ENCODE data around the gene PEX16.

PEX16 gene

GRCh38 chr11:45897556-45897955, 20.1 kb downstream of the PEX16 start:
- no peak for DNase-seq (ENCODE audit: low read depth)

DNA sequence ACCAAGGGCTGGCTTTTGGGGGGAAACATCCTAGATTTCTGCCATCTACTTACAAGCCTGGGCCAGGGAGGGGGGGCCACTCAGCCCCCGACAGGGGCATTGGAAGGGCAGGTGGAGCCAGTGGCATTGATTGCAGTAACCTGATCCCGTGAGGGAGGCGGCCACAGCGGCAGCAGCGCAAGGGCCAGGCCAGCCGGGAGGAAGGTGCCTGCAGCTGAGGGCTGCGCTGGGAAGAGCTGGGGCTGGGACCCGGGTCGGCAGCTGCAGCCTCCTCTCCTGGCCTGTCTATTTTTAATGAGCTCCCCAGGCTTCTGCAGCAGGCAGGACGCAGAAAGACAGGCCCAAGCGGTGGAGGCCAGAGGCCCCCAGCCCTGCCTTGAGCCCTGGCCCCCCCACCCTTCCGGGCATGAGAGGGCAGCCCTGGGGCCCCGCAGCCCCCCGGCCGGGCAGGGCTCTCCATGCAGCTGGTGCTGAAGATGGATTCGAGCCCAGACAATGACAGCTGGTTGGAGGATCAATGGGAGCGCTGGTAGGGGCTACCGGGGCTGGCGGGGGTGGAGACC, 21.2 kb downstream of the PEX16 start:
- no peak for DNase-seq (ENCODE audit: low read depth)

GRCh38 chr11:45895553-45896259, 22.0 kb downstream of the PEX16 start:
- no peak for DNase-seq (ENCODE audit: low read depth)

DNA sequence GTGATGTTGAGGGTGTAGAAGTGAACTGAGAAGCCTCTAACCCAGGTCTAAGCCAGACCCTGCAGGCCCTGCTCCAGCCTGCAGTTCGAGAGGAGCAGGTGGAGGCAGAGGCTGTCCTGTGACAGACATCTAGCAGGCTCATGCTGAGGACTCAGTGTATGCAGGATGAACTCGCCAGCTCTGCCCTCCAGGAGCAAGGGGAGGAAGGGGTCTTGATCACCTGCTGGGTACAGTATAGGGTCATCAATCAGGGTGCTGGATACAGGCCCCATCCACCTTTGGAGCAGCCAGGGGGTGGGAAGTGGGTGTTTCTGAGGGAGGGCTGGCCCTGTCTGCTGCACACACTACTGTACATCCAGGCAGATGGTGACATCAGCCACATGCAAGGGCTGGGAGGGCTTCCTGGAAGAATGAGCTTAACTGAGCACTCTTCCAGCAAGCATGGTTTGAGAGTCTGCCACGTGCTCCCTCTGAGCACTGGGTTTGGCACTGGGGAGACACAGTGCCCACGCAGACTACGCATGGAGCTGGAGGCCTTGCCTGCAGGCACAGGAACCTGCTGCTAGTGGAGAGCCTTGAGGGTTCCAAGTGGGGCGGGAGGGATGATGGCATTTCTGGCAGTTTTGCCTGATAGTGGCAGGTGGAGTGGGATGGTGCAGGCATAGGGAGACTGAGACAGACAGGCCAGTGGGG, 23.0 kb downstream of the PEX16 start:
- no peak for DNase-seq (ENCODE audit: low read depth)

DNA sequence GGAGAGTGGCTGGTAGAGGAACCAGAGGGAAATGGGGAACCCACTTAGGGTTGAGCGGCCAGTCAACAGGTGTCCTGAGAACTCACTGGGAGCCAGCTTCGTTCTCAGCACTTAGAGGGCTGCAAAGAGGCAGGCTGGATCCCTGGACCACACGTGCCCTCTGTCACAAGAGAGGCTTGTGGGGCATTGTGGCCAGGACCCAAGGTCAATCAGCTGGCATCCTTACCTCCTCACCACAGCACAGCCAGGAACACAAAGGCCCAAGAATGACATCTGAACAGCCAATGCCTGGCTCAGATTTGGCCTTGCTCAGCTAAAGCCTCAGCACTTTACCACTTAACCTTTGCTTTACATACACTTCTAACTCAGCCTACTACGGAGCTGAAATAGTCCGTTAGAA, 24.8 kb downstream of the PEX16 start:
- DNase-seq (ENCODE audit: low read depth) = no peak

DNA sequence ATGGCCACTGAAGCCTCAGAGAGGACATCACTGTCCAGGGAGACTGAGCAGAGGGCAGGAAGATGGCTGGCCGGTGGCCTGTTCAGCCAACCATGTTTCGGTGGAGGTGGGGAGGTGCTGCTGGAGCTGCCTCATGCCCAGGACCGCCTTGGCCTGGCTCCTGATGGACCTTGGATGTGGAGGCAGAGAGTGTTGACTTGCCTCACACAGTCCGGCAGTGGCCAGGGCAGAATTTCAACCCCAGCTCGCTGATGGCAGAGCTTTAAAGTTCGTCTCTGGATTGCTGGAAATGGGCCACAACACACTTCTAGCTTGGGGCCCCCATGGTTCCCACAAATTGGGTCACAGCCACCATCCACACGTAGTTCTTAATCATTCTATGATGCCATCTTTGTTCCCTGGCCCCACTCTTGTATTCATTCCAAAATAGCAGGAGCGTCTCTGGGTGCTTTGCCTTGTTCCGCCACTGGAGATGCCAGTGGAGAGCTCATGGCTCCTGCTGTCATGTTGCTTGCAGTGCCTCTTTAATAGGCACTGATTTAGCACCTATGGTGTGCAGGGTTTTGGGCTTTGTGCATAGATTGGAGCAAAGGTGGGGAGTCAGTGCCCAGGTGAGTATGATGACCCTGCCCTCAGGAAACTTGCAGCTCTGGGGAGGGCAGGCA, 26.7 kb downstream of the PEX16 start:
- DNase-seq (ENCODE audit: low read depth) = no peak

GRCh38 chr11:45889966-45890365, 27.7 kb downstream of the PEX16 start:
- no peak for DNase-seq (ENCODE audit: low read depth)

DNA sequence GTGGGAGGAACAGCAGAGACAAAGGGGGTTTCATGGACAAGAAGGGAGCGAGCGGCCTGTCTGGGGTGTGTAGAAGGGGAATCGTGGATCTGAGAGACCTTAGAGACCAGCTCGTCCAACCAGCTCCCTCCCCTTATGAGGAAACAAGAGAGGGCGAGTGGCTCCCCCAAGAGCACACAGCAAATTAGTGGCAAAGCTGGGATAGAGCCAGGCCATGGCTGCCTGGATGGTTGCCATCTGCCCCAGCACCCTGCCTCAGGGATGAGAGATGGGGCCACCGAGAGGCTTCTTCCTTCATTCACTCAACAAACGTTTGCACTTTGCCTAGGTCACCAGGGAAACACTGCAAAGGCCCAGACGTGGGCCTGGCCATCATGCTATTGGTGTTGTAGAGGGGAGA, 28.1 kb downstream of the PEX16 start:
- no peak for DNase-seq (ENCODE audit: low read depth)

GRCh38 chr11:45887587-45887986, 30.1 kb downstream of the PEX16 start:
- DNase-seq (ENCODE audit: low read depth) = no peak

- DNase-seq (ENCODE audit: low read depth) = no peak
Observed at GRCh38 chr11:45886816-45887520, 30.7 kb downstream of the PEX16 start.

- DNase-seq (ENCODE audit: low read depth) = no peak
Observed at GRCh38 chr11:45885921-45886721, 31.6 kb downstream of the PEX16 start.

DNA sequence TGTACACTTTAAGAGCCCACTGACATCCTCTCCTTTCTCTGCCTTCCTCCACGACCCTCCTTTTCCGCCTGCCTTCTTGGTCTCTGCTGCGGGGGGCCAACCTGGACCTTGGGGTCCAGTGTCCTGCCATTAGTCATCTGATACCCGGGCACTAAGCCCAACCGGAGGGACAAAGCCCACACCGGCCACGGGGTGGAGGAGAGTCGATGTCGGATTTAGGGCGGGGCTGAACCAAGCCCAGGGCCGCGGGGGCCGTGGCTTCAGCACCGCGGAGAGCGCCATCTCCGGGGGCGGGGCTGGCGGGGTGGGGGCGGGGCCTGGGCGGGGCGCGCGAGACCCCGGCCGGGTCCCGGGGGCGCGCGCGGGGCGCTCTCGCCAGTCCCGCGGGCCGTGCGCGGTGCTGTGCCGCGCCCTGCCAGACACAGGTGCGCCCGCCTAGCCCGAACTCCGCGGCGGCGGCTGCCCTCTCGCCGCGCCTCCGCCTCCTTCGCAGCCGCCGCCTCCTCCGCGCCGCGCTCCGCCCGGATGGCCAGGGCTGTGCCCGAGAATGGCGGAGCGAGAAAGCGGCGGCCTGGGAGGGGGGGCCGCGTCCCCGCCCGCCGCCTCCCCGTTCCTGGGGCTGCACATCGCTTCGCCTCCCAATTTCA, 32.3 kb downstream of the PEX16 start, which contains the start of gene MAPK8IP1:
MAPK8IP1 (plus strand) TSS at position 378 of the 647 bp plus-strand sequence; CDS start at position 548, 170 bp downstream.
- DNase-seq (ENCODE audit: low read depth) = peak; percentile 52

DNA sequence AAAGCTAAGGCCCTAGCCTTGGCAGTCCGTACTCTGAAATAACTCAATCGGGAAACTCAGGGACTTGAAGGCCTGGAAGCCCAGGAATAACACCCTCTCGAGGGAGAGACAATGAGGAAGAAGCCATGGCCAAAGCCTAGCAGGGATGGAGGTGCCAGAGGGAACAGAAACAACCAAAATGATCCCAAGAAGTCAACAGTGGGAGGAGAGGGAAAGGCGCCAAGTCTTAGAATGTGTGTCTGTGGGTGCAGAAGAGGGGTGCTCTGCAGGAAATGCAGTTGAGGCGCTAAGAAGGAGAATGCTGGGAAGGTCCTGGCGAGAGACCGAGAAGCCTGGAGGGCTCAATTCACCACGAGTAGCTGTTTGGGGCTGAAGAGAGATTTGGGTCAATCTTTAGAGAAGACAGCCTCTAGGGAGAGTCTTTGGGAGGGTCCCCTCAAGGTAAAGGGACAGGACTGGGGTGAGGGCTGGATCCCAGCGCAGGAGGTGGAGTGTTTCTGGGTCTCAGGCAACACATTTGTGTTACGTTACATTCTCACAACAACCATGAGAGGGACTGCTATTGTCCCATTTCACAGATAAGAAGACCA, 33.0 kb downstream of the PEX16 start:
- no peak for DNase-seq (ENCODE audit: low read depth)

DNA sequence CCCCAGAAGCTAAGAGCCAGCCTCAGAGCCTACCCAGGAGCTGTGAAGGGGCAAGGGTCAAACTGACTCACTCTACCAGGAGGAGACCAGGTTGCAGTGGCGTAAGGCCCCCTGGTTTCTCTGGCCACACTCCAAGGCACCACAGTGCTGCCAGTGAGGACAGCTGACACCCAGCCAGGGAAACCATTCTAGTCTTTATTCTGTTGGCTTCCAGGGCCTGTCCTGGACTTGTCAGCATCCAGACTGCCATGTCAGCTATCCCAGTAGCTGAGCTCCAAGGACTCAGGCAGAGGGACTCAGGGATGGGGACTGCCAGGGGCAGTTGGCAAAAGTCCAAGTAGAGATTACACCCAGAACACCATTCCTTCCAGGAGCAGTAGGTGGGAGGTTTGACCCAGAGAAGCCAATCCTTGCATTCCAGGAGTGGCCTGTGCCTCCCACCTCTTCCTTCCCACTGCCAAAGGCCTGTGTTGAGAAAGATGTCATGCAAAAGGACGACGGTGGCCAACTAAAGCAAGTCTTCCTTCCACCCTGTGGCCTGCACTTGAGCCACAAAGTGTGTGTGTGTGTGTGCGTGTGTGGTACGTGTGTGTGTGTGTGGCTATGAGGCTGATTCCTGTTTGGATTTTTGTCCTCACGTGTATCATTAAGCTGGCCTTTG, 35.8 kb downstream of the PEX16 start:
- no peak for DNase-seq (ENCODE audit: low read depth)

DNA sequence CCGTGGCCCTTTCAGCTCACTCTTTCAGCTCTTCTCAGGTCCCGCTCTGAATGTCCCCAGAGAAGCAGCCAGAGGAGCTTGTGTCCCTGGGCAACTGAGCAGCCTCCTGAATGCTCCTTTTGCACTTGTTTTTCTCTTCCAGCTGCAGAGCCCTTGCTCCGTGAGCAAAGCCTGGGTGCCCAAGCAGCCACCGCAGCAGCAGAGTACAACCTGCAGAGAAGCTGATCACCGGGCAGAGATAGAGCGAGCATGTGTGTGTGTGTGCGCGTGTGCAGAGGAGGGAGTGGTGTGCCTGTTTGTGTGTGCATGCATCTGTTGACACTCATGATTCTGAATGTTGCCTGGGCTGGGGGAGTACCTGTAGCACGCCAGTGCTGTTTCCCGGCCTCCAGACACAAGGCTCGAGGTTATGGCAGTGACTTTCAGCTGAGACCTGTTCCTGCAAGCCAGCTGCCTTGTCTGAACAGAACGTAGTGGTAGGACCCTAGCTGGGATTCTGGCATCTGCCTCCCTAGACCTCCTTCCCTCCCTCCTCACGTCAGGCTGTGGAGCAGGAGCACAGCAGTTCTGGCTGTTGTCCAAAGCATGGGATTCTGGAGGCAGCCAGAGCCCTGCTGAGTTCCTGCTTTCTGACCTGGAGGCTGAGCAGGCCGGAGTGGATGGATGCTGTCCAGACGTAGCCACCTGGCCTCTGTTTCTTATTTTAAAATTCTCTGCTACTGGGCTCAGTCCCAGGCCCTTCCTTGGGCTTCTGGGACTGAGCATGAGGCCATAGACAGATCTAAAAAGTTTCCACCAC, 36.7 kb downstream of the PEX16 start:
- no peak for DNase-seq (ENCODE audit: low read depth)

DNA sequence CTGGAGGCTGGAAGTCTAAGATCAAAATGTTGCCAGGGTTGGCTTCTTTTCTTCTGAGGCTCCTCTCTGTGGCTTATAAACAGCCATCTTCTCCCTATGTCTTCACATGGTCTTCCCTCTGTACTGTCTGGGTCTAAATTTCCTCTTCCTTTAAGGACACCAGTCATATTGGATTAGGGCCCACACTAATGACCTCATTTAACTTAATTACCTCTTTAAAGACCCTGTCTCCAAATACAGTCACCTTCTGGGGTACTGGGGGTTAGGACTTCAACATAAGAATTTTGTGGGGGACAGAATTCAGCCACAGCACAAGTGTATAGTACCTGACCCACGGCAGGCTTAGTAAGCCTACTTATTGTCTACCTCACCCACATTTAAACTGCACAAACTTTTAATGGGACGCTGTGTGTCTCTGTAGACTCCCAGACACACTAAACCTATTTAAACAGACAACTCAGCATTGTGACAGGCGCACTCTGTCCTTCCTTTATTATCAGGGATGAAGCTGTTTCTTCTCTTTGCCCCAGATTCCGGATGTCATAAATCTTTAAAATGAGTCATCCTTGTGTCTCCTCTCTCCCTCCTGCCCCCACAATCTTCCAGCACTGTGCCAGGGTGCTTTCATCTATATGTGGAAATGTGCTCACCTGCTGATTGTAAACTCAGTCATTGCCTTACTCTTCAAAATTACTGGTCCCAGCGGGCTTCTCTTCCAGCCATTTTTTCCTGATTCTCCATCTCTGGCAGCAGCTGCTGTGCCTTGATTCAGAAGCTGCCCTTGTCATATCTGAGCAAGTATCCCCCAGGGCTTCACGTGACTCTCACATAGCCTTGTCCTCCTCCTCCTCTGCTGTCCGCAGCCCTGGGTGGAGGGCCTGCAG, 37.6 kb downstream of the PEX16 start:
- DNase-seq (ENCODE audit: low read depth) = peak; percentile 76

DNA sequence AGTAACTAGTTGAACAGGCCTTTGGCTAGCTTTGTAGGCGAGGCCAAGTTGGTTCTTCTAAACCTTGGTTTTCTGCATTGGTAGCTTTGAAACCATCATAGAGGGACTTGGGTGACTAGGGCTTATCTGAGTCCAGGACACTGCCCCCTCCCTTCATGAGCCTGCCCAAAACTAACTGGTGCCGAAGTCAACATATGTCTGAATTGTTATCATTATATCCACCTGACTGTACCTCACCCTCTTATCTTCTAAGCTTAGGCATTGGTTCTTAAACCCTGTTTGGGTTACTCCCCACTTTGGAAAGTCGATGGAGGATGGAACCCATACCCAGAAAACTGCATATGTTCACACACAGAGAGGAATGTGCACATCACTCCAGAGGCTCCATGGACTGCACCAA, 39.8 kb downstream of the PEX16 start:
- DNase-seq (ENCODE audit: low read depth) = no peak

- DNase-seq (ENCODE audit: low read depth) = no peak
Observed at GRCh38 chr11:45877221-45877620, 40.5 kb downstream of the PEX16 start.
